Sigmoid colon (tissue), 4 donors: ENCODE data around the gene B3GNT5.

Source experiments
- CTCF ChIP-seq, 4 experiments: fragments of 450-650 bp in 3 of 4; fragments of 200-600 bp in 1 of 4; IDR thresholded peaks; one replicate each; pipeline ENCODE4 v1.5.1; 2016 to 2019; ENCODE audit warnings: antibody characterized with exemption in 4 of 4, mild to moderate bottlenecking in 3 of 4, moderate library complexity in 2 of 4
- EP300 ChIP-seq, 4 donors: sonication (generic); formaldehyde crosslinking; IDR thresholded peaks; one replicate each; pipeline ENCODE4 v1.6.1; 2017; ENCODE audit warnings: antibody characterized with exemption in 4 of 4
- POLR2A ChIP-seq, 2 donors: fragments of 450-650 bp; IDR thresholded peaks; one replicate each; pipeline ENCODE4 v1.6.1; 2016; ENCODE audit warnings: antibody characterized with exemption in 2 of 2, mild to moderate bottlenecking in 2 of 2, moderate library complexity in 2 of 2
- POLR2AphosphoS5 ChIP-seq, 4 donors: sonication (generic); formaldehyde crosslinking; IDR thresholded peaks; one replicate each; pipeline ENCODE4 v1.6.1; 2017; ENCODE audit warnings: antibody characterized with exemption in 4 of 4

- TF ChIP-seq POLR2AphosphoS5 (IDR thresholded peaks at IDR 0.05) (no peak), CTCF (IDR thresholded peaks at IDR 0.05) (no peak), POLR2A (IDR thresholded peaks at IDR 0.05) (no peak), EP300 (IDR thresholded peaks at IDR 0.05) (no peak)
Measured at GRCh38 chr3:183212096-183212495, 41.0 kb upstream of the B3GNT5 start.
